D341Med (cell line): ENCODE measurements around the gene NR1D1.
"Not testable (repeated sequence)": the region's sequence is repeated elsewhere in the genome, so short reads cannot be mapped to it uniquely, and the experiment has no call there.

Experiments used
- DNase-seq: peaks from one replicate; pipeline ENCODE4 v3.0.0; 2012; ENCODE audit warnings: low spot score

The NR1D1 gene

GRCh38 chr17:40100419-40100668 lies at the start of gene NR1D1:
NR1D1 (minus strand) TSS chr17:40100589; CDS start chr17:40100094, 495 bp downstream.
- DNase-seq: no peak

DNA sequence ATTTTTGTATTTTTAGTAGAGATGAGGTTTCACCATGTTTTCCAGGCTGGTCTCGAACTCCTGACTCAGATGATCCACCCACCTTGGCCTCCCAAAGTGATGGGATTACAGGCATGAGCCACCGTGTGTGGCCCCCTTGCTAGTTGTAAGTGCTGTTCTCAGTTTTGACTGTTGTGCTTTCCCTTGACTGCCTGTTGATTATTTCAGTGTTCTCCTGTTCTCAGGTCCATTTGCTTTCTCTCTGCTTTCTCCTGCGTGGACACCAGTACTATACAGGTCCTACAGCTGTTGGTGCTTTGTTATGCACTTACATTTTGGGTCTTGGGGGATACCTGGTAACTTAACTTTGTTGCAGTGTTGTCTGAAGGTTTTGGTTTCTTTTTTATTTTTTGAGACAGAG lies 48.1 kb upstream of the NR1D1 start:
- no peak for DNase-seq

DNA sequence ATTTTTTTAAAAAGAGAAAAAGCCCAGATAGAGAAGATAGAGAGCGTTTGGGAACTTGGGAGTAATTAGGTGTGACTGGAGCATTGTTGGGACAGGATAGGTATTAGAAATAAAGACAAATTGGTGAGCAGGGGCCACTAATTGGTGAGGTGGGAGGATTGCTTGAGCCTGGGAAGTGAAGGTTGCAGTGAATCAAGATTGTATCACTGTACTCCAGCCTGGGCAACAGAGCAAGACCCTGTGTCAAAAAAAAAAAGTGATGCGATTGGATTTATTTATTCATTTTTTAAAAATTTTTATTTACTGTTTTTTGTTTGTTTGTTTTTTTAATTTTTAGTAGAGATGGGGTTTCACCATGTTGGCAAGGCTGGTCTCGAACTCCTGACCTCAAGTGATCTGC lies 45.1 kb upstream of the NR1D1 start:
- DNase-seq: no peak

GRCh38 chr17:40143166-40143565 lies 42.8 kb upstream of the NR1D1 start:
- not testable (repeated sequence) for DNase-seq

GRCh38 chr17:40139566-40140058 lies 39.2 kb upstream of the NR1D1 start:
- no peak for DNase-seq

GRCh38 chr17:40135817-40136216 lies 35.4 kb upstream of the NR1D1 start:
- no peak for DNase-seq

DNA sequence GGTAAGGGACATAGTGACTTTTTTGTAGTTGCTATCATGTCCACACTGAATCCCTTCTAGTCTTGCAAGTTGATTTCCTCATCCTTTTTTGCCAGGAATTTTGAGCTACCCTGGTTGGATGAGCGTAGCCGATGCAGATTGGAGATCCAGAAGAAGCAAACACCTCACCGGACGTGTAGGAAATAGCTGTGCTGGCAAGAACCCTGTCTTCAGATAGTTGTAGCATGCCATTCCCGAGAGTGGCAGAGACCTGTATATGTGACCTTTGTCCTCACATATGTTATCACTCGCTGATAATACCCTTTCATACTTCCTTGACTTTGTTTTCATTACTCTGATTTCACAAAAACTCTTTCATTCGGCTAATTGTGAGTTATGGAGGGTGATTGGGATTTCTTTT lies 33.8 kb upstream of the NR1D1 start:
- no peak for DNase-seq

- no peak for DNase-seq
Measured at GRCh38 chr17:40130352-40131042, 30.1 kb upstream of the NR1D1 start.

DNA sequence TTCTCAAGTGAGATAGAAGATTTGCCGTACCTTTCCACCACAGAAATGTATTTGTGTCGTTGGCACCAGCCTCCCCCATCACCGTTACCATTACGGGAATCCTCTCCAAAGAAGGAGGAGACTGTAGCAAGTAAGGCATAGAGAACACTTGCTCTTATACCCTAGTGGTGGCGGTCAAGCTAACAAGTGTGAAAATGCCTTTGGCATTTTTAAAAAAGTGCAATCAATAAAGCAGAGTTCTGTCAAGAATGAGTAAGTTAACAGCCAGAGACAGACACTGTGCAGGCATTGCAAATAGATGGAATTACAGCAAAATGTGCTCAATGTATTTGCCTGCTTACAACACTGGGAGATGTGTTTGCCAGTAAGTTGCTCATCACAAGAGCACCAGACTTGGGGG lies 29.1 kb upstream of the NR1D1 start:
- DNase-seq: no peak

DNA sequence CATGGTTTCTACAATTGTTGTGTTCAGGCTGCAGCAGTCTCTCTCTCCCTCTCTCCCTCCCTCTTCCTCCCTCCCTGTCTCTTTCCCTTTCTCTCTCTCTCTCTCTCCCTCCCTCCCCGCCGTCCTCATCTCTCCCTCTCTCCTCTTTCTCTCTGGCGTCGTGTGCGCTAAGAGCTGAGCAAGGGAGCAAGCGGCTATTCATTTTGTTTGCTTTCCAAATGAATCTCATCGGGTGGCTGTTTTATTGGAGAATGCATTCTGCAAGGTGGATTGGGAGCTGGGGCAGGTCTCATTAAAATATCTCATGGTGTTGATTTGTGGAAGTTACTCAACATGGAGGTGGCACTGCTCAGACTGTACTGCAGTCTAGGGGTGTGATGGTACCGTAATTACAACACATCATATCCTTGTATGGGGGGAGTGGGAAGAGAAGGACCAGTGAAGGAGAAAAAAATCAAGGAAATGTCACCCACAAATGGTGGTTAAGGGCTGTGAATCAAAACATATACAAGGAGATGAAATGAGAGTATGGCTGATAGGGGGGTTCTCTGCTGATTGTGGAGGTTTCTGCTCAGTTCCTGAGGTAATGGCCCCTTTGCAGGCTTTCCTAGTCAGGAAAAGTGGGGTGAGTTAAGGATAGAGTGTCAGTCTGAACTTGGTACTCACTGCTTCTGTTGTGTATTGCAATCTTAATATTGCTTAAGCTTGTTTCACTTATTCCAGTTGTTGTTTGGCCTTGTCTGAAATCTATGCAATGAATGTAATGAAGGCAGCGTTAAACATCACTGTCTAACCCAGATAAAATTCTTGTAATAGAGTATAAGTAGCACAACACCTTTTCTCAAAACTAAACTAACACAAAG lies 24.1 kb upstream of the NR1D1 start:
- DNase-seq: no peak

DNA sequence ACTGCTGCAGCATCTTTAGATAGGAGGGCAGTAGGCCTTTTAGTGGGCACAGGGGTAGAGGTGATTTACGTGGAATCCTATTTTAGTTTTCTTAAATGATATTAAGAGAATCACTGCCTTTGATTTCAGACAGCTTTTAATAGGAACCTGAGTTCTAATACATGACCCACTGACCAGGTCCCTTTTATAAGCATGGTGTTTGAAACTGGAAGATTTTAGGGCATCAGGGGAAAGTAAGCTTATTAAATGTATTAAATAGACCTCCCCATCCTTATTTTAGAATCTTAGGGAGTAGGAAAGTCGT lies 23.4 kb upstream of the NR1D1 start:
- no peak for DNase-seq

DNA sequence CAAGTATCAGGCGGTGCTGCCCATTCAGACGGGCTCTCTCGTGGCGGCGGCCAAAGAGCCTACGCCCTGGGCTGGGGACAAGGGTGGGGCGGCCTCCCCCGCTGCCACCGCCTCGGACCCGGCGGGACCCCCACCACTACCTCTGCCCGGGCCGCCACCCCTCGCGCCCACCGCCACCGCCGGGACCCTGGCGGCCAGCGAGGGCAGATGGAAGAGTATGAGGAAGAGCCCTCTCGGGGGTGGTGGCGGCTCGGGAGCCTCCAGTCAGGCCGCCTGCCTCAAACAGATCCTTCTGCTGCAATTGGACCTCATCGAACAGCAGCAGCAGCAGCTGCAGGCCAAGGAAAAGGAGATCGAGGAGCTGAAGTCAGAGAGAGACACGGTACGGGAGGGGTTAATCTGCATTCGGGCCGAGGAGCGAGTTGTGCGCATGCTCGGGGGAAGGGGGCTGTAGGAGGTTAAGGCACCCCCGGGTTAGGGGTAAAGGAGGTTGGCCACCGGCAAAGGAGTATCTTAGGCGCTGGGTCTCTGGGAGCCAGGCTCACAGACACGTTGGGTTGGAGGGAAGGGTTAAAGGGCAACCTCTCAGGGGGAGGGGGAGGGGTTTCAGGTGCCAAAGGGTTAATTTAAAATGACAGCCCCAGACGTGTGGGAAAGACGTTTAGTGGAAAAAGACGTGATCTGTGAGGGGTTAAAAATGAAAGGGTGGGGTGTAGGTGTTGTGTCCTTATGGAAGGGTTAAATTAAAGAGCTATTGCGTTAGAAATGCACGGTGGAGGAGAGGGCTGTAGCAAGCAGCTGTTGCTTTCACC lies 22.8 kb upstream of the NR1D1 start:
- DNase-seq: peak; percentile 86

DNA sequence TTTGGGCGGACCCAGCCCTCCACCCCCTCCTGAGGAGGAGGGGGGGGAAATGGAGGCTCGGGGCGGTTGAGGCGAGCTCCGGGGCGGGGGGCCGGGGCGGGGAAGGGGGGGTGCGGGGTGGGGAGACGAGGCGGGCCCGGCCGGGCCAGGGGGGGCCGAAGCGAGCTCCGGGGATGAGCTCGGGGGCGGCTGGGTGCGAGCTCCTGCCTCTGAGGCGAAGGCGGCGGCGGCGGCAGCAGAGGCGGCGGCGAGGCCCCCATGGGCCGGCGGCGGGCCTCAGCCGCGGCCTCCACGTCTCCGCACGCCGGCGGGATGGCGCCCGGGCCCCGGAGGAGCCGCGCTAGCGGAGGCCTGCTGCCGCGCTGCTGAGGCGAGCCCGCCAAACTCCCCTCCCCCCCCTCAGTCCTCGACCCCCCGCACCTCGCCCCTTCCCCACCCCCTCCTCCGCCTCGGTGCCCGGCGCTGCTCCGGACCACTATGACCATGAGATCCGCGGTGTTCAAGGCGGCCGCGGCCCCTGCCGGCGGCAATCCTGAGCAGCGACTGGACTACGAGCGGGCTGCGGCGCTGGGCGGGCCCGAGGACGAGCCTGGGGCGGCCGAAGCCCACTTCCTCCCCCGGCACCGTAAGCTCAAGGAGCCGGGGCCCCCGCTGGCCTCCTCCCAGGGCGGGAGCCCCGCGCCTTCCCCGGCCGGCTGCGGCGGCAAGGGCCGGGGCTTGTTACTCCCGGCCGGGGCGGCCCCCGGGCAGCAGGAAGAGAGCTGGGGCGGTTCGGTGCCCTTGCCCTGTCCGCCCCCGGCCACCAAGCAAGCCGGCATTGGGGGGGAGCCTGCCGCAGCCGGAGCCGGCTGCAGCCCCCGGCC lies 22.0 kb upstream of the NR1D1 start:
- DNase-seq: peak; percentile 73

GRCh38 chr17:40121181-40122135 lies 21.1 kb upstream of the NR1D1 start, which contains the start of gene MSL1:
MSL1 (plus strand) TSS chr17:40121971; CDS start chr17:40122613, 642 bp downstream.
- DNase-seq: peak; percentile 98

GRCh38 chr17:40115101-40115436 lies 14.7 kb upstream of the NR1D1 start:
- DNase-seq: no peak

DNA sequence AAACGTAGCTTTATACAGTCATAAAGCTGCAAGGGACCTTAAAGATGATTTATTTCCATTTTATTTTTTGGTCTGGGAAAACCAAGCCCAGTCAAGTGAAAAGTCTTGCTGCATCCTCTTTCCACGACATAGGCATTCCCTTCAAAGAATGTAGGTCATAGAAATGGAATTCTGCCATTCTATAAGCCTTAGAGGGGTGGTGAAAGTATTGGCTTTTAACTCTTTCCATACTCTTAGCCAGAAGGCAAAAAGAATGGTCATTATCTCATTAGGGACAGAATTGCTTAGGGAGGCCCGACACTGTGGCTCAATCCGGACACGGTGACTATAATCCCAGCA lies 13.5 kb upstream of the NR1D1 start:
- no peak for DNase-seq

DNA sequence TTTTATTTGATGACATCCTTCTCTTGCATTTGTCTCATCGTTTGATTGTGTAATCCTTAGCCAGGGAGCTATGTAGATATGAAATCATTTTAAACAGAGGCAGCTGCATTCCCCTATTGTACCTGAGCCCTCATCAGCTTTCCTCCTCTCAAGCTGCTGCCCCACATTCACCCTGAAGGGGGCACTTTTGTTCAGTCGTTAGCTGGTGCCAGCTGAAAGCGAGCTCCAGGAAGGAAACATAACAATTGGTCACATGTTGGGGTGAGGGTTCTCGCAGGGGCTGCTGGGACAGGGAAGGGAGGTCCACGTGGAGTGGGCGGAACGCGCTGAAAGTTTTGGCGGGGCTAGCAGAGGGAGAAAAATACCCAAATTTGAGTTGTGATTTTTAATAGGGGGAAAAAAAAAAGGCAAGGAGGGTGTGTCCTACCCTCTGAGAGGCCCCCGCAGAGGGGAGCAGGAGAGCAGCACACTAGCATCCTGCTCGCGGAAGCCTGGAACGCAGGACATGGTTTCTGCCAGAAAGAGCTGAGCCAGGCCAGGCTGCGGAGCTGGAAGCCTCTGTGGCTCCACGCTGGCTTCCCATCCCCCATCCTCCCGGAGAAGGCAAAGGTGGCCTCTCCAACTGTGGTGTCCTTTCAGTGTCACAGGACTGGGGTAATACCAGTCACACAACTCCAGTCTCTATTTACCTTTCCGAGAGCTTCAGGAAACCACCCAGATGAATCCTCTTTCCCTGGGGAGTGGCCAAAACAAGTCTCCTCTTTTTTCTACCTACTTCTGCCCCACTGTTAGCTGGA lies 12.9 kb upstream of the NR1D1 start:
- DNase-seq: peak; percentile 95

GRCh38 chr17:40112718-40113109 lies 12.3 kb upstream of the NR1D1 start:
- DNase-seq: no peak

GRCh38 chr17:40112191-40112711 lies 11.9 kb upstream of the NR1D1 start:
- no peak for DNase-seq
